ENCODE results near the gene INHBC.
A peak's percentile ranks its signal among the peaks of the same experiment; 100 is the strongest.

INHBC gene

GRCh38 chr12:57475271-57476161, 40.9 kb downstream of the INHBC start:
- TF ChIP-seq POLR2AphosphoS5 (IDR thresholded peaks at IDR 0.05; ENCODE audit: low read depth, low read length): no peak
- no peak for TF ChIP-seq FOXP2 (optimal IDR thresholded peaks at IDR 0.05; ENCODE audit: borderline replicate concordance, extremely low read depth, extremely low read length, insufficient read depth)
- TF ChIP-seq SIN3A (IDR thresholded peaks at IDR 0.05; ENCODE audit: borderline replicate concordance, insufficient read depth, low read length): no peak
- TF ChIP-seq TAF1 (IDR thresholded peaks at IDR 0.05; ENCODE audit: borderline replicate concordance, insufficient read depth, low read length): no peak
- no peak for TF ChIP-seq REST (IDR thresholded peaks at IDR 0.05; ENCODE audit: insufficient read depth in 1 of 2, low read depth in 2 of 2, low read length in 2 of 2)

DNA sequence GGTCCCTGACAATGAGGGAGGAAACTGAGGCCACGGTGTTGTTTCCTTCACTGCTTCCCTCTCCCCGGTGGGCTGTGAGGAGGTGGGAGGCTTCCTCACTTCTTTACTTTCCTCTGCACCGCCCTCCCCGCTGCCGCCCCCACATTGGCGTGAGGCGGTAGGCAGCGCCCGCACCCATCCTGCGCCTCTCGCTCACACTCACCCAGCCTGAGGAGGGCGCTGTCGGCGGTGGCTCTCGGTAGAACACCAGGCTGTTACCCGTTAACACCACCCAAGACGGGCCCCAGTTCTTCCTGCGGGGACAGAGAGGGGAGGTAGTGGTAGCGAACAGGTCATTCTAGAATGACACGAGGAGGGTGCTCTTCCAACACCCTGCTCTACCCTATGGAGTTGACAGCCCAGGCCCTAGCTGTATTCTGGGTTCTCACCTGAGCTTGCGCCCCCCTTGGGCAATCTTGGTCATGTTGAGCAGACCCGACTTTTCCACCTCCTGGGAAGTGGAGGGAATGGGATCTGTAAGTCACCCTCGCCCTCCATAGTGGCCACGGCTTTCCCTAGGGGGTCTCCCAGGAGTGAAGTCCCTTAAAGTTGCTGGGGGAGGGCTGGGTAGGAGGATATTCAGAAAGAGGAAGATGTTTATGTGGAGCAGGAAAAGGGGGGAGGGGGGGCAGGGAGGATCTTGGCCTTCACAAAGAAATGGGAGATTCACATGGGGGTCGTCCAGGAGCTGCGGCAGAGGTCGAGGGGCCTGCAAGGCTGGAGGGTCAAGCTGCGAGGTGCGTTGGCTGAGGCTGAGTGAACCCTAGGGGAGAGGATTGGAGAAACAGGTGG, 41.8 kb downstream of the INHBC start:
- no peak for TF ChIP-seq REST (IDR thresholded peaks at IDR 0.05; ENCODE audit: insufficient read depth in 1 of 2, low read depth in 2 of 2, low read length in 2 of 2)
- TF ChIP-seq POLR2AphosphoS5 (IDR thresholded peaks at IDR 0.05; ENCODE audit: low read depth, low read length): no peak
- no peak for TF ChIP-seq FOXP2 (optimal IDR thresholded peaks at IDR 0.05; ENCODE audit: borderline replicate concordance, extremely low read depth, extremely low read length, insufficient read depth)
- TF ChIP-seq TAF1 (IDR thresholded peaks at IDR 0.05; ENCODE audit: borderline replicate concordance, insufficient read depth, low read length): no peak
- TF ChIP-seq SIN3A (IDR thresholded peaks at IDR 0.05; ENCODE audit: borderline replicate concordance, insufficient read depth, low read length): no peak

GRCh38 chr12:57476993-57477709, 42.6 kb downstream of the INHBC start:
- TF ChIP-seq SIN3A (IDR thresholded peaks at IDR 0.05; ENCODE audit: borderline replicate concordance, insufficient read depth, low read length) (no peak), FOXP2 (optimal IDR thresholded peaks at IDR 0.05; ENCODE audit: borderline replicate concordance, extremely low read depth, extremely low read length, insufficient read depth) (no peak), REST (IDR thresholded peaks at IDR 0.05; ENCODE audit: insufficient read depth in 1 of 2, low read depth in 2 of 2, low read length in 2 of 2) (no peak), TAF1 (IDR thresholded peaks at IDR 0.05; ENCODE audit: borderline replicate concordance, insufficient read depth, low read length) (no peak), POLR2AphosphoS5 (IDR thresholded peaks at IDR 0.05; ENCODE audit: low read depth, low read length) (no peak)

- TF ChIP-seq POLR2AphosphoS5 (IDR thresholded peaks at IDR 0.05; ENCODE audit: low read depth, low read length) (no peak), FOXP2 (optimal IDR thresholded peaks at IDR 0.05; ENCODE audit: borderline replicate concordance, extremely low read depth, extremely low read length, insufficient read depth) (peak; percentile 42), SIN3A (IDR thresholded peaks at IDR 0.05; ENCODE audit: borderline replicate concordance, insufficient read depth, low read length) (peak; percentile 19; the same call in 1 of the 2 replicates), REST (IDR thresholded peaks at IDR 0.05; ENCODE audit: insufficient read depth in 1 of 2, low read depth in 2 of 2, low read length in 2 of 2) (no peak), TAF1 (IDR thresholded peaks at IDR 0.05; ENCODE audit: borderline replicate concordance, insufficient read depth, low read length) (no peak)
These were observed 43.4 kb downstream of the INHBC start for GRCh38 chr12:57477710-57478681.
